Measurements from ENCODE around the gene TBXAS1. TPM values are rescaled to one million over a fixed set of nuclear protein-coding genes. Genes with fewer than 3 reads are reported as not detected.
A peak's percentile ranks its signal among the peaks of the same experiment; 100 is the strongest.

The TBXAS1 gene
- total RNA-seq, 2 experiments from 2014 or later = 0.83 to 1.1 TPM

DNA sequence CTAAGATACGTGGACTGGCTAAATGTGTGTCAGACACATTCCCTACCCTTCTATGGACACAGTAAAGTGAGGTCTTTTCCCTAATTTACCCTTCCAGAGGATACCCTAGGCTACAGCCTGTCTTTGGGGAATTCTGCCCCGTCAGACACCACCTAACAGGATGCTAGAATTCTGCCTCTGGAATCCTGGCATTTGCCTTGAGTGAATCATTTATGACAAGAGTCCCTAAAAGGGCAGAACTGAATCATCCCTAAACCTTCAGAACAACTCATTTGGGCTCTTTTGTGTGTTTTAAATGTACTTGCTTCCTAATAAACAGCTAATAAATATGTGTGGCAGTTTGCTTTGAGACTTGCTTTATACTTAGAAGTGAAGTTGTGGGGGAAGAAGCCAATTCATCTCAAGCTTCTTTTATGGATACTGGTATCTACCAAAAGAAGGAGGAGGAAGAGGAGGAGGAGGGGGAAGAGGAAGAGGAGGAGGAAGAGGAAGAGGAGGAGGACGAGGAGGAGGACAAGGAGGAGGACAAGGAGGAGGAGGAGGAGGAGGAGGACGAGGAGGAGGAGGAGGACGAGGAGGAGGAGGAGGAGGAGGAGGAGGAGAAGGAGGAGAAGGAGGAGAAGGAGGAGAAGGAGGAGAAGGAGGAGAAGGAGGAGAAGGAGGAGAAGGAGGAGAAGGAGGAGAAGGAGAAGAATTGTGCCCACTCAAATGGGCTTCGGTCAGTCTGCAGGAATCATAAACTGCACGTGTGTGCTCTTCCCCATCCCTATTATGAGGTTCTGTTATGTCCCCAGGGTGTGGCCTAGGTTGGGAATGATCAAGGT is 206.5 kb downstream of the TBXAS1 start:
- Mint-ChIP-seq H3K4me3 (no peak overlapping the region), H3K27me3 (ENCODE audit: low read depth) (no peaks in the 10 kb centered on the region), H3K27ac (no peak overlapping the region), H3K9me3 (no peaks in the 10 kb centered on the region), H3K4me1 (ENCODE audit: low read depth) (peaks cover 18% of the 10 kb centered on the region), H3K36me3 (ENCODE audit: low read depth) (peaks cover 8% of the 10 kb centered on the region)
- DNase-seq = no peak
- CTCF ChIA-PET = interaction anchor here (1.2 kb wide), 1 partner anchor 433 kb away, joined by 3 read pairs; no protein-coding TSS in a partner anchor
- intact Hi-C loops (cut with micrococcal nuclease) = no loop called here

DNA sequence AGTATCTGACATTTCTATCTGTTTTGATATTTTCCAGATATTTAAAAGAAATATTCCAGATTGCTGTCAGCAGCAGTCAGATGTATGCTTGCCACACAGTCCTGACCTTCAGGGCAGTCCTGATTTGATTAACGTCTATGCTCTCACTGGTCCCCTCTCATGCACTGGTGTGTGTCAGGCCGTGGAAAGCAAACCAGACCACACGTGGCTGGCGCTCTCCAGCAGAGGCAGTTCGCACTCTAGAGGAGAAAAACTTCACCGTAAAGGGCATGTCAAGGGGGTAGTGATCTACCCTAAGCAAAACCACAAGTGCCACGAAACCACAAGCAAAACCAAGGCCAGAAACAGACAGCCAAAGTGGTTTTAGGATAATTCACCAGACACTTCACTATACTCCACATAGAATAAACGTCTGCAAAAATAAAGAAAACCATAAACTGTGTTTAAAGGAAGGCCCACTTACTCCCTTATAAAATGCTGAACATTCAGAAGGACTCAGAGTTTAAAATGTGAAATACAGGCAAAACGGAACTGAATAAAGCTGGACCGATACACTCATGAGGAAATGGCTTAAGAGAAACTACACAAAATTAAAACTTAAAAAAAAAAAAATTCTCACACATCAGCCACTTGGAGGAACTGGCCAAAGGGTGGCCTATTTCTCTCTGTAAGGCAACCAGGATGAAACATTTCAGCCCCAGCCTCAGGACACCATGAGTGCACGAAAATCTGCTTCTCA is 207.3 kb downstream of the TBXAS1 start:
- peak; percentile 32 for DNase-seq
- intact Hi-C loops (cut with micrococcal nuclease) = no loop called here
- no peak overlapping the region for H3K4me3 Mint-ChIP-seq
- H3K9me3 Mint-ChIP-seq = no peaks in the 10 kb centered on the region
- H3K36me3 Mint-ChIP-seq (ENCODE audit: low read depth) = peaks cover 14% of the 10 kb centered on the region
- no peaks in the 10 kb centered on the region for H3K27me3 Mint-ChIP-seq (ENCODE audit: low read depth)
- no peak overlapping the region for H3K27ac Mint-ChIP-seq
- H3K4me1 Mint-ChIP-seq (ENCODE audit: low read depth) = peaks cover 18% of the 10 kb centered on the region
- CTCF ChIA-PET = no interaction called here

DNA sequence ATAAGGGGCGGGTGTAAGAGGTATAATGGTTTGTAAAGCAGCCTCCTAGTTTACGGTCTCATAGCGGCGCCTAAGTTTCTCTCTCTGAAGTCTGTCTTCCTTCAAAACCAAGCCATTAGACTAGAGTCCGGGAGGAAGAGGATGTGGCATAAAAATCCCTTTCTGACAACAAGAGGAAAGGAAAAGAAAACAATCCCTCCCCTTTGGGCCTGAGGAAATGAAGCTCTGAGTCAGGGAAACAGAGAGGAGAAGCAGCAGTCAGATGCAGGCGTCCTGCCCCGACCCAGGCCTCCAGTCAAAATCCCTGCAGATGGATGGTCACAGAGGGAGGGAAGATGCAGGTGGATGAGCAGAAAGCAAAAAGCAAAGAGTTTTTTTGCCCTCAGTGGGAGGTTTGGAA is 210.0 kb downstream of the TBXAS1 start:
- Mint-ChIP-seq H3K36me3 (ENCODE audit: low read depth) (peaks cover 14% of the 10 kb centered on the region), H3K27ac (no peak overlapping the region), H3K27me3 (ENCODE audit: low read depth) (no peaks in the 10 kb centered on the region), H3K9me3 (no peaks in the 10 kb centered on the region), H3K4me1 (ENCODE audit: low read depth) (peaks cover 14% of the 10 kb centered on the region), H3K4me3 (no peak overlapping the region)
- DNase-seq = no peak
- intact Hi-C loops (cut with micrococcal nuclease) = no loop called here
- CTCF ChIA-PET = no interaction called here

DNA sequence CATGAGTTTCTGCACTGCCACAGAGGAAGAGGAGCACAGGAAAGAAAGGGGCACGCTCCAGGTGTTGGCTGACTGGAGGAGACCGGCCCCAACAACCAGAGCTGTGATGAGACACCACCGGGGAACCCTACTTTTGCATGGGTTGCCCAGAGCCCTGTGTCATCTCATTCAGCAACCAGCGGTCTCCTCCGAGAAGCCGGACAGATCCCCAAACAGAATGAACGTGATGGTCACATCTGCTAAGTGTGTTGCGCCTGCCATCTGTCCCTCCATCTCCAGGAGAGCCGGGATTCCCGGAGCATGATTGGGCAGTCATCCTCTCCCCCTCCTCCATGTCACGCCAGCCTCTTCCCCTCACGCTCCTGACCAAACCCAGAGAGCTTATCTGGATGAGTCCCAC is 210.8 kb downstream of the TBXAS1 start:
- CTCF ChIA-PET = no interaction called here
- H3K9me3 Mint-ChIP-seq = no peaks in the 10 kb centered on the region
- no peak overlapping the region for H3K27ac Mint-ChIP-seq
- intact Hi-C loops (cut with micrococcal nuclease) = no loop called here
- H3K27me3 Mint-ChIP-seq (ENCODE audit: low read depth) = no peaks in the 10 kb centered on the region
- no peak for DNase-seq
- H3K4me1 Mint-ChIP-seq (ENCODE audit: low read depth) = peaks cover 14% of the 10 kb centered on the region
- H3K36me3 Mint-ChIP-seq (ENCODE audit: low read depth) = peaks cover 14% of the 10 kb centered on the region
- H3K4me3 Mint-ChIP-seq = no peak overlapping the region

DNA sequence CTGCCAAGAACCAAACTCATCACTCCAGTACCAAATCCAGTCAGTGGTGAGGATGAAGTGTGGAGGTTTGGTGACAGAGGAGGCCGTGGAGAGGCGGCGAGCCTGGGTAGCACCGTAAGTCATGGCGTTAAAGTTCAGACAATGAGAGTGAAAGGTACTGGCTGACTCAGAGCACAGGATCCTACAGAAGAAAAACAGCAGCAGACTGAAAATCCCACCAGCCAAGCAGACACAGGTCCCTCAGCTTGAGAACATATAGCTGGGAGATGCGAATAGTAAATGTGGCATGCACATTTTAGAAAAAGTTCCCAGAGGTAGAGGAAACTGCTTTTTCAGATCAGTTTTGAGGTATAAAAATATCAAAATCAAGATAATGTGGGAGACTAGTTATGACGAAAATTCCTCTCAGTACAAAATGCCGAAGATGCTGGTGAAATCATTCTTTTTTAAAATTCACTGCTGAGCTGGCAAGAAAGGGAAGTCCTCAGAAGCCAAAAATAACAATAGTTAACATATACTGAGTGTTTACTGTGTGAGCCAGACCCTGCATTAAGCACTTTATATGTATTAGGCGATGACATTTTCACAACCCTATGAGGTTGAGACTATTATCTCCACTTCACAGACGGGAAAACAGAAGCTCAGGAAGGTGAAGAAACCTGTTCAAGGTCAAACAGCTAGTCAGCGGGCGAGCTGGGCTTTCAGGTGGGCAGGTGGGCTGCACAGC is 212.8 kb downstream of the TBXAS1 start:
- peaks cover 13% of the 10 kb centered on the region for H3K36me3 Mint-ChIP-seq (ENCODE audit: low read depth)

DNA sequence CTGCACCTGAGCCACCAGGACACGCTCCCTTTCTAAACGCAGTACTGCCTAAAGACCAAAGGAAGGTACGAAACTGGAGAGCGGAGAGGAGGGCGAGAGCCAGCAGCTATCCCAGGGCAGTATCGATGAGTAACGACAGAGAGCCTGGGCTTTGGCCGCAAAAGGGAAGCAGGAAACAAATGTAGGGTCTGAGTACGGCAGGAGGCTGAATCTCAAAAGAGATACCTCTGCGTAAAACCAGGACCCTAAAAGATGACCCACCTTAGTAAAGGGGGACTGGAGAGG is 213.3 kb downstream of the TBXAS1 start:
- H3K4me1 Mint-ChIP-seq (ENCODE audit: low read depth) = peaks cover 3% of the 10 kb centered on the region
- peaks cover 13% of the 10 kb centered on the region for H3K36me3 Mint-ChIP-seq (ENCODE audit: low read depth)
- H3K4me3 Mint-ChIP-seq = no peak overlapping the region
- no peaks in the 10 kb centered on the region for H3K9me3 Mint-ChIP-seq
- intact Hi-C loops (cut with micrococcal nuclease) = no loop called here
- H3K27ac Mint-ChIP-seq = no peak overlapping the region
- CTCF ChIA-PET = no interaction called here
- DNase-seq = no peak
- no peaks in the 10 kb centered on the region for H3K27me3 Mint-ChIP-seq (ENCODE audit: low read depth)

More for the DNA sequence above, 212.8 kb downstream of the TBXAS1 start:
- H3K9me3 Mint-ChIP-seq = no peaks in the 10 kb centered on the region
- DNase-seq = no peak
- H3K27me3 Mint-ChIP-seq (ENCODE audit: low read depth) = no peaks in the 10 kb centered on the region
- CTCF ChIA-PET = interaction anchor here (1.1 kb wide), 1 partner anchor 285 kb away, joined by 3 read pairs; no protein-coding TSS in a partner anchor
- no peak overlapping the region for H3K27ac Mint-ChIP-seq
- peaks cover 5% of the 10 kb centered on the region for H3K4me1 Mint-ChIP-seq (ENCODE audit: low read depth)
- intact Hi-C loops (cut with micrococcal nuclease) = no loop called here
- no peak overlapping the region for H3K4me3 Mint-ChIP-seq

DNA sequence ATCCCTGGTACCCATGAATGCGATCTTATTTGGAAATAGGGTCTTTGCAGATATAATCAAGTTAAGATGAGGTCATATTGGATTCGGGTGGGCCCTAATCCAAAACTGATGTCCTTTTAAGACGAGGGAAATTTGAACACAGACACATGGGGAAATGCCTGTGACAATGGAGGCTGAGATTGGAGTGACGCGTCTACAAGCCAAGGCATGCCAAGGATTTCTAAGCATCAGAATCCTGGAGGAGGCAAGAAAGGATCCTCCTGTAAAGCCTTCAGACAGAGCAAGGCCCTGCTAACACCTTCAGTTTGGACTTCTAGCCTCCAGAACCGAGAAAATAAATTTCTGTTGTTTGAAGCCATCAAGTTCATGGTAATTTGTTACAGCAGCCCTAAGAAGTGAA is 215.2 kb downstream of the TBXAS1 start:
- Mint-ChIP-seq H3K4me3 (no peak overlapping the region), H3K27me3 (ENCODE audit: low read depth) (no peaks in the 10 kb centered on the region), H3K27ac (no peak overlapping the region), H3K9me3 (no peaks in the 10 kb centered on the region), H3K4me1 (ENCODE audit: low read depth) (peaks cover under 1% of the 10 kb centered on the region), H3K36me3 (ENCODE audit: low read depth) (peaks cover 9% of the 10 kb centered on the region)
- CTCF ChIA-PET = interaction anchor here (0.5 kb wide), 1 partner anchor 549 kb away, joined by 3 read pairs; no protein-coding TSS in a partner anchor
- intact Hi-C loops (cut with micrococcal nuclease) = no loop called here
- DNase-seq = no peak

DNA sequence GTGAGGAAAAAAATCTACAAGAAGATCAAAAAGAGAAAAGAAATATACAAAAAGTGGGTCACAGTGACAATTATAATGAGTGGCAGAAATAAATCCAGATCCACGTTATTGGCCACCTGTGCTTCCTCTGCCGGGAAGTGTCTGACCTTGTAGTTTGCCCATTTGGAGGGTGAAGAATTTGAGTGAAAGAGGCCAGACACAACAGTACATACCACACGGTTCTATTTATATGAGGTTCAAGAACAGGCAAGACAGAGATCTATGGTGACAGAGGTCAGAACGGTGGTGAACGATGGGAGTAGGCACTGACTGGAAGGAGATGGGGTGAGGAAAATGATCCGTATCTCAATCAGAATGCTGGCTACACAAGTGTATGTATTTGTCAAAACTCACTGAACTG is 216.6 kb downstream of the TBXAS1 start:
- intact Hi-C loops (cut with micrococcal nuclease) = no loop called here
- H3K9me3 Mint-ChIP-seq = no peaks in the 10 kb centered on the region
- CTCF ChIA-PET = no interaction called here
- H3K4me1 Mint-ChIP-seq (ENCODE audit: low read depth) = no peaks in the 10 kb centered on the region
- DNase-seq = no peak
- no peak overlapping the region for H3K4me3 Mint-ChIP-seq
- no peaks in the 10 kb centered on the region for H3K27me3 Mint-ChIP-seq (ENCODE audit: low read depth)
- no peak overlapping the region for H3K27ac Mint-ChIP-seq
- peaks cover 9% of the 10 kb centered on the region for H3K36me3 Mint-ChIP-seq (ENCODE audit: low read depth)

DNA sequence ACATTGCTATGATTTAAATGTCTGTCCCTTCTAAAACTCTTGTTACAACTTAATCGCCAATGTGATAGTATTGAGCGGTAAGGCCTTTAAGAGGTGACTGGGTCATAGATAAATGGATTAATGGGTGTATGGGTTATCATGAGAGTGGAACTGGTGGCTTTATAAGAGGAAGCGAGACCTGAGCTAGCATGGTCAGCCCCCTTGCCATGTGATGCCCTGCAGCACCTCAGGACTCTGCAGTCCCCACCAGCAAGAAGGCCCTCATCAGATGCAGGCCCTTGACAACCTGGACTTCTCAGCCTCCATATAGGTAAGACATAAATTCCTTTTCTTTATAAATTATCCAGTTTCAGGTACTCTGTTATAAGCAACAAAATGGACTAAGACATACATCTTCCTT is 218.1 kb downstream of the TBXAS1 start:
- CTCF ChIA-PET = no interaction called here
- Mint-ChIP-seq H3K27ac (no peak overlapping the region), H3K9me3 (no peaks in the 10 kb centered on the region), H3K4me1 (ENCODE audit: low read depth) (no peaks in the 10 kb centered on the region), H3K36me3 (ENCODE audit: low read depth) (no peaks in the 10 kb centered on the region), H3K4me3 (no peak overlapping the region), H3K27me3 (ENCODE audit: low read depth) (no peaks in the 10 kb centered on the region)
- no peak for DNase-seq
- intact Hi-C loops (cut with micrococcal nuclease) = no loop called here

DNA sequence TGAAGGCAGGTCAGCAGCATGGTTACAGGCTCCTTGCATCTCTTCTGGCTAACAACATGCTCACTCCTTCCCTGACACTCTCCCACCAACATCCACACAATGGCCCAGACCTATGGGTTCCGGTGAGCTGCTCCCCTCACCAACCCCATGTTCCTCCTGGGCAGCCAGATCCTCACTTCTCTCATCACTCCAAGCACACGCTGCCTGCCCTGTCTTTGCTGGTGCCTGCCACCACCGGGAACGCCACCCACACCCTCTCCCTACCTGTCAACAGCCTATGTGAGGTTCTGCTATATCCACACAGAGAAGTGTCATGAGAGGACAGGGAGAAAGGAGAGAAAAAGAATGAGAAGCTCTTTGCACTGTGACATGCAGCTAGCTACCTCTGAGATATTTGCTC is 219.1 kb downstream of the TBXAS1 start:
- Mint-ChIP-seq H3K9me3 (no peaks in the 10 kb centered on the region), H3K36me3 (ENCODE audit: low read depth) (no peaks in the 10 kb centered on the region), H3K4me3 (no peak overlapping the region), H3K27me3 (ENCODE audit: low read depth) (no peaks in the 10 kb centered on the region), H3K4me1 (ENCODE audit: low read depth) (no peaks in the 10 kb centered on the region), H3K27ac (no peak overlapping the region)
- DNase-seq = no peak
- intact Hi-C loops (cut with micrococcal nuclease) = no loop called here
- CTCF ChIA-PET = no interaction called here

DNA sequence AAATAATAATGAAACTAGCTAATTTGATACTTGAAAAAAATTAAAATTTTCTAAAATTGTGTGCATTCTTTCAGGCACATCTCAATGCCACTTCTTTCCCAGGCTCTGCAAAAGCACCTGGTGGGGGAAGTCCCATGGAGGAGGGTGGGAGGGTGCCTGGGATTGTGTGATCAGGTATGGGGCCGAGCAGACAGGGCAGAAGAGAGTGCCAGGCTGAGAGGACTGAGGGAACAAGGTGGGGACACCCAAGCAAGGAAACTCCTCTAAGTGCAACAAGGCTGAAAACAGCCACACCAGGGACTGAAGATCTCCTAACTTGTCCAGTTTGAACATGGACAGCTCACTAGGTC is 219.9 kb downstream of the TBXAS1 start:
- Mint-ChIP-seq H3K27ac (no peak overlapping the region), H3K4me1 (ENCODE audit: low read depth) (peaks cover 5% of the 10 kb centered on the region), H3K4me3 (no peak overlapping the region), H3K27me3 (ENCODE audit: low read depth) (no peaks in the 10 kb centered on the region), H3K9me3 (no peaks in the 10 kb centered on the region), H3K36me3 (ENCODE audit: low read depth) (no peaks in the 10 kb centered on the region)
- no peak for DNase-seq
- intact Hi-C loops (cut with micrococcal nuclease) = no loop called here
- CTCF ChIA-PET = no interaction called here

DNA sequence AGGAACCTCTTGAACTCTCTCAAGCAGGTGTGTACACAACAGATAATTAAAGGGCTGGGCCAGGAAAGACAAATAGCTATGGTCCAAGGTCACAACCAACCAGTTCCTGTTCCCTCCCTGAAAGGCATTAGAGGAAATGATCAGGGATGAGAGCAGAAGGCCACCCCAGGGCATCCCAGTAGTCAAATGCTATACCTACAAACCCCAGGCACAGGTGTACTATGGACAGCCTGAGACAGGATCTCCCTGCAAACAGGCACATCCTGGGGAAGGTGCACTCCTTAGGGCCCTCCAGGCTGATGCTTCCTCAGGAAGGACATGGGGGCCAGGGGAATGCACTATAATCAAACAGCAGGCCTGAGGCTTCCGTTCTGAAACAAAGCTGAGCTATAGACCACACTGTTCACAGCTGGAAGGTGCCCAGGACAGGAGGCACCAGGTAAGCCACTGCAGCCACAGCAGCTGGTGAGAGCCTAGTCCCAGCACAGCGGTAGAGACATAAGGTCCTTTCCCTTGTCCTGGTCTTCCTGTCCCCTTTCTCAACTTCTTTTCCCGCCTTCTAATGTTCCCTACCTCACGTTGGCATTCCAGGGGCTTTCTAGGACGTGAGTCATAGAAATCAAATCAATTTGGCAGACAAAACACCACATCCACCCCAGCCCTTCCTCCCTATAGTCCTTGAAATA is 220.4 kb downstream of the TBXAS1 start:
- CTCF ChIA-PET = interaction anchor here (0.6 kb wide), 1 partner anchor 580 kb away, joined by 3 read pairs; no protein-coding TSS in a partner anchor
- no peaks in the 10 kb centered on the region for H3K27me3 Mint-ChIP-seq (ENCODE audit: low read depth)
- H3K4me3 Mint-ChIP-seq = no peak overlapping the region
- intact Hi-C loops (cut with micrococcal nuclease) = no loop called here
- H3K4me1 Mint-ChIP-seq (ENCODE audit: low read depth) = peaks cover 10% of the 10 kb centered on the region
- no peaks in the 10 kb centered on the region for H3K36me3 Mint-ChIP-seq (ENCODE audit: low read depth)
- no peak overlapping the region for H3K27ac Mint-ChIP-seq
- no peak for DNase-seq
- no peaks in the 10 kb centered on the region for H3K9me3 Mint-ChIP-seq
